CD14-positive monocyte (primary cell): ENCODE data around the gene DCP1B. TPM values are rescaled to one million over a fixed set of nuclear protein-coding genes. Genes with fewer than 3 reads are reported as not detected.

ENCODE experiments used
- DNase-seq, 3 donors: peaks; one replicate each; pipeline ENCODE4 v3.0.0-alpha.2; 2011 to 2022
- H2AFZ ChIP-seq: 2 replicates; pipeline ENCODE4 v1.6.0; 2012; ENCODE audit warnings: mild to moderate bottlenecking, low read depth, low read length, inconsistent platforms; ENCODE audit not compliant: insufficient read depth, poor library complexity, severe bottlenecking
- H3K27ac ChIP-seq, 2 donors: 1 replicate in 1 of 2; 2 replicates in 1 of 2; pipeline ENCODE4 v1.5.1; 2012 to 2013; ENCODE audit warnings: low read length in 2 of 2, control low read depth in 1 of 2, inconsistent platforms in 1 of 2, low read depth in 1 of 2, mild to moderate bottlenecking in 1 of 2
- H3K27me3 ChIP-seq, 2 donors: one replicate each; pipeline versions ENCODE4 v1.6.0 to v1.6.1; 2011 to 2013; ENCODE audit warnings: low read length in 2 of 2; ENCODE audit not compliant: control insufficient read depth in 2 of 2, insufficient read depth in 2 of 2
- H3K36me3 ChIP-seq, 2 donors: replicated peaks in 1 of 2; 1 replicate in 1 of 2; 2 replicates in 1 of 2; pipeline versions ENCODE4 v1.5.1 to v1.6.1; 2012 to 2013; ENCODE audit warnings: low read length in 2 of 2, control low read depth in 1 of 2, inconsistent platforms in 1 of 2, mild to moderate bottlenecking in 1 of 2; ENCODE audit not compliant: insufficient read depth in 2 of 2, control insufficient read depth in 1 of 2
- H3K4me1 ChIP-seq, 2 donors: 1 replicate in 1 of 2; 2 replicates in 1 of 2; pipeline versions ENCODE4 v1.5.1 to v1.6.1; 2012 to 2013; ENCODE audit warnings: low read length in 2 of 2, control low read depth in 1 of 2, inconsistent platforms in 1 of 2, mild to moderate bottlenecking in 1 of 2, moderate library complexity in 1 of 2; ENCODE audit not compliant: insufficient read depth in 2 of 2, control insufficient read depth in 1 of 2
- H3K4me2 ChIP-seq: replicated peaks from 2 replicates; pipeline ENCODE3; 2012; ENCODE audit warnings: low read length, moderate library complexity, mild to moderate bottlenecking; ENCODE audit not compliant: poor library complexity, severe bottlenecking; ENCODE audit errors: extremely low read depth
- H3K4me3 ChIP-seq, 3 experiments: fragments of 200-600 bp in 1 of 3; sonication (generic) in 1 of 3; replicated peaks in 1 of 3; 1 replicate in 2 of 3; 2 replicates in 1 of 3; pipeline ENCODE4 v1.5.1; 2011 to 2013; ENCODE audit warnings: low read length in 3 of 3, mild to moderate bottlenecking in 3 of 3, control low read depth in 2 of 3, low read depth in 2 of 3, inconsistent platforms in 1 of 3, moderate library complexity in 1 of 3
- H3K79me2 ChIP-seq: 2 replicates; pipeline ENCODE4 v1.6.0; 2012; ENCODE audit warnings: mild to moderate bottlenecking, control low read depth, inconsistent platforms, low read length, moderate library complexity; ENCODE audit not compliant: insufficient read depth
- H3K9ac ChIP-seq: 2 replicates; pipeline ENCODE4 v1.6.0; 2017; ENCODE audit warnings: low read length, mild to moderate bottlenecking; ENCODE audit not compliant: insufficient read depth, poor library complexity, severe bottlenecking
- H3K9me3 ChIP-seq, 2 donors: replicated peaks in 1 of 2; 1 replicate in 1 of 2; 2 replicates in 1 of 2; pipeline versions ENCODE4 v1.5.1 to v1.6.1; 2012 to 2013; ENCODE audit warnings: low read length in 2 of 2, control low read depth in 1 of 2; ENCODE audit not compliant: control insufficient read depth in 1 of 2, insufficient read depth in 1 of 2
- H4K20me1 ChIP-seq: 2 replicates; pipeline ENCODE4 v1.6.0; 2012; ENCODE audit warnings: mild to moderate bottlenecking, low read length, control low read depth, moderate library complexity; ENCODE audit not compliant: insufficient read depth
- H3K27ac Mint-ChIP-seq, 7 donors: one replicate each; pipeline ENCODE4 v1.8.0; 2020; ENCODE audit warnings: mild to moderate bottlenecking in 7 of 7, mixed read lengths in 7 of 7, moderate library complexity in 6 of 7, inconsistent platforms in 2 of 7
- H3K27me3 Mint-ChIP-seq, 3 donors: one replicate each; pipeline ENCODE4 v1.8.0; 2021 to 2022; ENCODE audit warnings: low read depth in 3 of 3, mild to moderate bottlenecking in 3 of 3, mixed read lengths in 3 of 3, moderate library complexity in 3 of 3, inconsistent platforms in 1 of 3
- H3K36me3 Mint-ChIP-seq, 2 donors: one replicate each; pipeline ENCODE4 v1.8.0; 2020; ENCODE audit warnings: mixed read lengths in 2 of 2, inconsistent platforms in 1 of 2, mild to moderate bottlenecking in 1 of 2
- H3K4me1 Mint-ChIP-seq: one replicate; pipeline ENCODE4 v1.8.0; 2020; ENCODE audit warnings: mild to moderate bottlenecking, mixed read lengths
- H3K4me3 Mint-ChIP-seq, 2 donors: one replicate each; pipeline ENCODE4 v1.8.0; 2020; ENCODE audit warnings: mild to moderate bottlenecking in 2 of 2, mixed read lengths in 2 of 2, moderate library complexity in 1 of 2
- H3K9me3 Mint-ChIP-seq, 7 donors: one replicate each; pipeline ENCODE4 v1.8.0; 2020 to 2022; ENCODE audit warnings: mixed read lengths in 7 of 7, mild to moderate bottlenecking in 6 of 7, moderate library complexity in 6 of 7, inconsistent platforms in 2 of 7
- CTCF ChIP-seq: fragments of 200-600 bp; IDR thresholded peaks from one replicate; pipeline ENCODE4 v1.8.0; 2022; ENCODE audit warnings: antibody characterized with exemption, mild to moderate bottlenecking
- WGBS: methylation state at CpG from one replicate; pipeline ENCODE4 v1.1.5; 2013; ENCODE audit warnings: missing lambda C conversion rate; ENCODE audit not compliant: insufficient coverage; 5-methylcytosine and 5-hydroxymethylcytosine counted together
- intact Hi-C, 2 donors: fragments of 100-400 bp; cut with micrococcal nuclease; formaldehyde crosslinking; loops; one replicate each; pipeline versions ENCODE4 v1.15.0 to v1.15.1; 2023
- polyA plus RNA-seq, 3 donors: library from polyadenylated mRNA; depleted of rRNA in 1 of 3; unstranded in 2 of 3; stranded (reverse) in 1 of 3; fragments of 300-500 nt in 2 of 3; fragments of >200 nt in 1 of 3; fragmentation: Illumina TruSeq in 2 of 3; gene quantifications; 1 replicate in 2 of 3; 2 replicates in 1 of 3; pipeline ENCODE4 v1.2.3, GENCODE V29; 2012 to 2021

The DCP1B gene
- polyA plus RNA-seq, 3 donors: 3.6 to 5.1 (median 4.9) TPM

GRCh38 chr12:1948883-1949282, 55.4 kb downstream of the DCP1B start:
- H4K20me1 ChIP-seq: no peaks in the 10 kb centered on the region
- Mint-ChIP-seq H3K4me3 (no peak overlapping the region), H3K36me3 (peaks cover 69 to 81% of the 10 kb centered on the region in 2 donors), H3K9me3 (peaks cover 0 to 4% (median 0%) of the 10 kb centered on the region in 7 donors), H3K4me1 (no peaks in the 10 kb centered on the region), H3K27ac (peak overlapping the region in 1 of 7 donors; percentile 49), H3K27me3 (peaks cover 0 to 3% (median 0%) of the 10 kb centered on the region in 3 donors)
- no peak overlapping the region for H3K9ac ChIP-seq
- no peaks in the 10 kb centered on the region for H3K9me3 ChIP-seq
- no peak for DNase-seq
- no peak overlapping the region for H3K27ac ChIP-seq
- no peak for TF ChIP-seq CTCF
- no peaks in the 10 kb centered on the region for H3K27me3 ChIP-seq
- no peak overlapping the region for H2AFZ ChIP-seq
- H3K4me1 ChIP-seq: no peaks in the 10 kb centered on the region
- no peak overlapping the region for H3K4me3 ChIP-seq
- peaks cover 63 to 82% of the 10 kb centered on the region in 2 donors for H3K36me3 ChIP-seq
- no peak overlapping the region for H3K4me2 ChIP-seq
- intact Hi-C loops: no loop called here
- no peaks in the 10 kb centered on the region for H3K79me2 ChIP-seq
- WGBS: 99% methylated on average over 8 of the region's 11 CpGs

GRCh38 chr12:1947081-1947480, 57.2 kb downstream of the DCP1B start:
- WGBS: no CpG with 5 or more reads among the region's 1 CpG
- H3K4me2 ChIP-seq: no peak overlapping the region
- no peaks in the 10 kb centered on the region for H3K4me1 ChIP-seq
- H3K4me1 Mint-ChIP-seq: no peaks in the 10 kb centered on the region
- H2AFZ ChIP-seq: no peak overlapping the region
- no peak for TF ChIP-seq CTCF
- H3K27ac ChIP-seq: no peak overlapping the region
- H3K9ac ChIP-seq: no peak overlapping the region
- no peaks in the 10 kb centered on the region for H4K20me1 ChIP-seq
- peaks cover 0 to 3% (median 0%) of the 10 kb centered on the region in 3 donors for H3K27me3 Mint-ChIP-seq
- peaks cover 66 to 79% of the 10 kb centered on the region in 2 donors for H3K36me3 Mint-ChIP-seq
- H3K79me2 ChIP-seq: no peaks in the 10 kb centered on the region
- no peak overlapping the region for H3K27ac Mint-ChIP-seq
- no peaks in the 10 kb centered on the region for H3K27me3 ChIP-seq
- no peak for DNase-seq
- intact Hi-C loops: no loop called here
- H3K36me3 ChIP-seq: peaks cover 50 to 67% of the 10 kb centered on the region in 2 donors
- H3K4me3 Mint-ChIP-seq: no peak overlapping the region
- peaks cover 0 to 4% (median 0%) of the 10 kb centered on the region in 7 donors for H3K9me3 Mint-ChIP-seq
- H3K9me3 ChIP-seq: no peaks in the 10 kb centered on the region
- H3K4me3 ChIP-seq: no peak overlapping the region
